PFSK-1 (cell line): Measurements from ENCODE around the gene PROM2.

Experiments used
- POLR2AphosphoS5 ChIP-seq: IDR thresholded peaks from 2 replicates; pipeline ENCODE4 v1.6.1; 2012; ENCODE audit warnings: low read depth, mild to moderate bottlenecking, control low read depth, low read length, moderate library complexity
- REST ChIP-seq, 2 experiments: IDR thresholded peaks; 2 replicates each; pipeline versions ENCODE4 v1.6.1 to v1.8.0; 2011 to 2012; ENCODE audit warnings: low read depth in 2 of 2, low read length in 2 of 2, control low read depth in 1 of 2, inconsistent platforms in 1 of 2, mild to moderate bottlenecking in 1 of 2, moderate library complexity in 1 of 2; ENCODE audit not compliant: insufficient read depth in 1 of 2
- TAF1 ChIP-seq: IDR thresholded peaks from 2 replicates; pipeline ENCODE4 v1.6.1; 2012; ENCODE audit warnings: low read length, control low read depth, borderline replicate concordance; ENCODE audit not compliant: insufficient read depth

- TF ChIP-seq REST (IDR thresholded peaks at IDR 0.05; ENCODE audit: insufficient read depth in 1 of 2, low read depth in 2 of 2, low read length in 2 of 2) (no peak), TAF1 (no peak), POLR2AphosphoS5 (no peak)
Measured at GRCh38 chr2:95331606-95332005, 57.4 kb downstream of the PROM2 start.
